Measurements from ENCODE around the gene KHNYN.
"Not testable (repeated sequence)": the region's sequence is repeated elsewhere in the genome, so short reads cannot be mapped to it uniquely, and the experiment has no call there.

KHNYN gene

DNA sequence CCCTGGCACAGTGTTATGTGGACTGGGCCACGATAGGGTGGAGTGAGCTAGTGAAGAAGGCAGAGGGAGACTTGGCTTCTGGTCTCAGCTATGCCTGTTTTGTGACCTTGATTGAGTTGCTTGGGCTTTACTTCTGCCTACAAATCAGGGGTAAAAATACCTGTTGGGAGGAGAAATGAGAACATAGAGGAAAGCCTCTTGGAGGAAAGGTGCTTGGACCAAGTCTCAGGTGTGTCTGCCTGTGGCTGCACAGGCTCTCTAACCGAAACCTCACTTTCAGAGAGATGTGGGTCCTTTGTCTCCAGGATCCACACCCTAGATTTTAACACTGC lies 7.9 kb downstream of the KHNYN start:
- DNase-seq (ENCODE audit: low read depth) = no peak

DNA sequence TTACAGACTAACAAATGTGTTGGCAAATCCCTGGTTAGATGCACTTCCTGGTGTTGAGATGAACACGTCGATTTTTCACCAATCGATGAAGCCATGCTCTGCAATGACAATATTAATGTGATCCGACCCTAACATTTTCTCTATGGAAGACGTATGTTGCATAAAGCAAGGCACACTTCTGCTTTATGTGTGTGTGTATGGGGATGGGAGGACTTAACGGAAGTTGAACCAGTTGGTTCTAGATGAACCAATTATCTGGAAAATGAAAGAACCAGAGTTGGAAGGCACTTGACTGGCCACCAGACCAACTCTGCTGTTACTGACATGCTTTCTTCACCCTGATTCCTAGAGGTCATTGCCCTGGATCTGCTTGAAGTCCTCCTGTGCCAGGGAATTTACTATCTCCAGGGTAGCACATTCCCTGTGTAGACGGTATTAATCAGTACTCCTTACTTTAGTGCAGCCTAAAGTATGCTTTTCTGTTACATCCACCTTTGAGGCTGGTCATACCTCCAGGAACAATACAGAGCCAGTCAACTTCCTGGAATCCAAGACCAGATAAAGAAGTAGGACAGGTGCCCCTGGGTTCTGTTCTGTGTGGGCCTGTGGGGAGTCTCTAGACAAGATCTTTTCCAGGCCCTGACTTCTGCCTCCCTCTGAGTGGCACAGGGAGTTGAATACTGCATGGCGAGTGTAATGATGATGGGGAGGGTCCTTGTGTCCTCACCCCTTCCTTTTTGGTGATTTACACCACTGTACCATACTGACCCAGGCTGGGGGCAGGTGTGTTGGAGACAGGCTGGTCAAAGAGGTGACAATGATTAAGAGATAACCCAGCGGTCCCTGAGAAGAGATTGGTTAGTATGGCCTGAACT lies 8.7 kb downstream of the KHNYN start:
- no peak for DNase-seq (ENCODE audit: low read depth)

DNA sequence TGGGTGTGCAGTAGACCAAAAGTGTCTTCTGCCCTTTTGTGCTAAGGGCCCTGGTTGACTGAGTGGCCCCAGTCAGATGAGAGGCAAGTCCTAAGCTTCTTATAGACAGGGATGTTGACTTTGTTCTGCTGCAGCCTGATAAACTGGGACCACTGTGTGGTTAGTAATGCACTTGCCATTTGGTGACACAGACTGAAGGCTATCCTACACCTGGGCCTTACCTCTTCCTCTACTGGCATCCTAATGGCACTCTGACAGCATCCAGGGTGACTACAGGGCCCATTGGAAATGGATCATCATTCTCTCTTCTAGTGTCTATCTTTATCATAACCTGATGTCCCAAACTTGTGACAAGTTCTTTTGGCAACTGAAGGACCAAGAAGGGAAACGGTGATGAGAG lies 9.5 kb downstream of the KHNYN start:
- DNase-seq (ENCODE audit: low read depth) = no peak

DNA sequence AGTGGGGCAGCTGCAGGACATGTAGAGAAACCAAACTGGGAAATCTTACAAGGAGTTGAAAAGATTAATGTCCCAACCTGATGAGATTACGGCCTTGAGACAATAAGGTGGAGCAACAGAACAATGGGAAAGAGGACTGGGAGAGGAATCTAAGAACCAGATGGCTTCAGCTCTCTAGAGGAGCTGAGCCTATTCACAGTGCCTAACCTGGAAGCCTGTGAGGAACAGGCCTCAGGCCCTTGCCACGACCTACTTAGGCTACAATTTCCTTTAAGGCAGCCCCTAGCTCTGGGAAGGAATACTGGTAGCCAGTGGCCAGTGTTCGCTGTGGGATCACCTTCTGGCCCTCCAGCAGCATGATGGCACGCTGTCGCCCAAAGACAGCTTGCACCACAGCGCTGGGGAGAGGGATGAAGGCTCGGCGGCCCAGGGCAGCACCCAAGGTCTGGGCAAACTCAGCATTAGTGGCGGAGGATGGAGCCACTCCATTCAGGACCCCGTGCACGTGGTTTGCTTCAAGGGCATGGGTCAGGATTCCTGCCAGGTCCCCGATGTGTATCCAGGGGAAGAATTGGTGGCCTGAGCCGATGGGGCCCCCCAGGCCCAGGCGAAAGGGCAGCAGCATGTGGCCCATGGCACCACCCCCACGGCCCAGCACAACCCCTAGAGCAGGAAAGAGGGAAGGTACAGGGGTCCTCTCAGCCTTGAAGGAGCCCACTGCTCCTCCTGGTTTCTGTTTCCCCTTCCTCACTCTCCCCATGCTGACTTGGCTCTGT lies 10.3 kb downstream of the KHNYN start:
- DNase-seq (ENCODE audit: low read depth) = no peak

DNA sequence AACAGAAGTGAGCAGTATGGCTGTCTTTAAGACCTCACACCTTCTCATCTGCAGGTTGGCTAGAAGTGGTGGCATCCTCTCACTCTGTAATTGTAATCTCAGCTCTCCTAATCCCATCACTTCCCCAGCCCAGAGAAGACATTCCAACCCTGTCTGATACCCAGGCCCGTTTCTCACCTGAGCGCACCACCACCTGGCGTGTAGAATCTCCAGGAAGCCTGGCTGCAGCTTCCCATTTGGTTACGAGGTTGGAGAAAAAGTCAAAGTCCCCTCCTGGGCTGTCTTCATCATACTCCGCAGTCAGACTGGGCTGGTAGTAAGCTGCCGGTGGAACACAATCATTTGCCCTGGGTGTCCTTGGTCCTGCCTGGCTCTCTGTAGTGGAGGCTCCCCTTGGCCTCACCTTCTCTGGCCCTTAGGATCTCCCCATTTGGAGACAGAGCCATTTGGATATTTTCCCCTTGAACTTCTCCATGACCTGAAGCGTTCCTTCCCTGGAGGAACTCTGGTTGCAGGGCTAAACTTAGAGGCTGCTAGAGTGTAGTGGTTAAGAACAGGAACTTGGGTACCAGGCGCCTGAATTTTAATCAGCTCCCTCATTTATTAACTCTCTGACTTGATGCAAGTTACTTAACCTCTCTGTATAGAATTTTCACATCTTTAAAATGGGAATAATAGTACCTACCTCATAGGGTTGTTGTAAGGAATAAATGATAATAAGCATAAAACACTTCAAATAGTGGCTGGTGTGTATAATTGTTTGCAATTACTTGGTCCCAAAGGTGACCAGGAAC lies 11.0 kb downstream of the KHNYN start:
- DNase-seq (ENCODE audit: low read depth) = no peak

DNA sequence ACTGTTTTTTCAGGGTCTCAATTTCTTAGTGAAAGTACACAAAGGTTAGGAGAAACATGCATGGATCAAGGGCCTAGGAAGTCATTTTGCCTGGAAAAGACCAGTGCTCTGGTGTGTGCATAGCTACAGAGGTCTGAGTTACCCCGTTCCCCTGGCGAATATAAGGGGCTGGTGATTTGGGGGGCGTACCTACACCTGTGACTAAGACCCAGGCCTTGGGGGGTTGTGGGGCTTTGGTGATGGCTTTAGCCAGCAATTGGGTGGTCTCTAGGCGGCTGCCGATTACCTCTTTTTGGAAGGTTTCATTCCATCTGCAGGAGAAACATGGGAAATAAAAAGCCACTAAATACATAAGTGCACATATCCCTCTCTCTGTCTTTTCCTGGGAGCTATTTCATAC lies 11.7 kb downstream of the KHNYN start:
- no peak for DNase-seq (ENCODE audit: low read depth)

DNA sequence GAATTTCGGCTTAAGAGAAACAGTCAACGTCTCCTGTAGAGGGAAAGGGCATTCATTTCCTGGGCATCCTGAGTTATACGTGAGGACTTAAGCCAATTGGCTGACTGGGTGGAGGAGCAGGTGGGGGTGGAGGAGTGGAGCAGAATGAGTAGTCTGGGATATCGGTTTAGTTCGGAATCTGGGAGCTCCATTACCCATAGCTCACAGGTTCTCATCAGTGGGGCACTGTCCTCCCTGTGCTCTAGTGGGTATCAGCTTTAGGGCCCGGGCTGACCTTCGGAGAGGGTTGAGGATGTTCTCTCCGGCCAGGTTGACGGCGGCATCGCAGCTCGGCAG lies 12.1 kb downstream of the KHNYN start:
- DNase-seq (ENCODE audit: low read depth) = no peak

DNA sequence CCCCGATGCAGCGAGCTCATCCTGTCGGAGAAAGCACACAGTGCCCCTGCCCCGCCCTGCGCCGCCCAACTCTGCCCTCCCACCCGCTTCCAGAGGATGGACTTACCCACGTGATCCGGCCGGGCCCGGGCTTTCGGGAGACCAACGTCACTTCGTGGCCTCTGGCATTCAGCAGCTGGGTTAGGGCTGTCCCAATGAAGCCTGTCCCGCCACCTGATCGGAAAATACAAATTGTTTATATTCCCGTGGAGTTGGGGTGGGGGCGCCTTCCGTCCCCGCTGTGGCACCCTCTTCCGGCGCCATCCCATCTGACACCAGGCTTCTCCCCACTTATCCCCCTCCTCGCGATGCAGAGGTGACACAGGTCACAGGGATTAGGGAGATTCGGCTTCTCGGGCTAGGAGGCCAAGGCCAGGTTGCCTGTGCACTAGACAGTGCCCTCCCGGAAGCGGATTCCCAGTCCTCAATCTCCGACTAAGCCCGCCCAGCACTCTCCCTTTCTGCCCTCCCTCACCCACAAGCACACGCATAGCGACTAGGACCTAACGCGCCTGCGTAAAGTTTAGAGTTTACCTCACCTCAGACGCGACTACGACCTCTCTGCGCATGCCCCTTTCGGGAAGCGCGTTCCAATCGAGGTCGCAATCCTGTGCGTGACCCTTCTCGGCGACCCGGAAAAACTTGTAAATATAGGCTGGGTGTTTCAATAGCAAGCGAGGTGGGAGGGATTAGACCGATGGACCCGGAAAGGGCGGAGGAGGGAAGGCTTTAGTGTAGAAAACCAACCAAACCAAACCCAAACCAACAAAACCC lies 12.7 kb downstream of the KHNYN start, which contains the start of gene SDR39U1:
Gene SDR39U1 (minus strand): TSS at position 537 of the 813 bp plus-strand sequence. CDS start 7 bp downstream, at position 530.
- DNase-seq (ENCODE audit: low read depth) = peak; percentile 94

DNA sequence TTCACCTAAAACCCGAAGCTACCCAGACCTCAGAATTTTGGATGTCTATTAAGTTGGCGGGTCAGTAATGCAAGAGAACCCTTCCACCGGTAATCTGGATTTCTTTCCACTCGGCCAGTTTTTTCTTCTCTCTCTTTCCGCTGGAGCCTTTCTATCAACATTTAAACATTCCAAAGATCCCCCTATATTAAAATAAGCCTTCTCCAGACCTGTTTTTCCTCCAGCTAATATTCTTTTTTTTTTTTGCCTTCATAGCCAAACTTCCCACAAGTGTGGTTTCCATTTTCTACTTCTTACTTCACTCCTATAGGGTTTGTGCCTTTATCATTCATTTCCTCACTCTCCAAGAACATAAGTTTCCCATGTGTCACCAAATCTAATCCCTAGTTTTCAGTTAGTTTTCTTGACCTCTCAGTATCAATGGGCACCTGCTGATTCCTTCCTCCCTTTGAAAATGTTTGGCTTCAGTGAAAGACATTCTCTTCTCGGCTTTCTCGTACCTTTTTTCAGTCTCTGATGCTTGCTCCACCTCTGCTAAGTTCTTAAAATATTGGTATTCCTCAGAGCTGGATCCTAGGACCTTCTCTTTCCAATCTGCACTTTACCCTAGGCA lies 13.4 kb downstream of the KHNYN start:
- DNase-seq (ENCODE audit: low read depth) = no peak

DNA sequence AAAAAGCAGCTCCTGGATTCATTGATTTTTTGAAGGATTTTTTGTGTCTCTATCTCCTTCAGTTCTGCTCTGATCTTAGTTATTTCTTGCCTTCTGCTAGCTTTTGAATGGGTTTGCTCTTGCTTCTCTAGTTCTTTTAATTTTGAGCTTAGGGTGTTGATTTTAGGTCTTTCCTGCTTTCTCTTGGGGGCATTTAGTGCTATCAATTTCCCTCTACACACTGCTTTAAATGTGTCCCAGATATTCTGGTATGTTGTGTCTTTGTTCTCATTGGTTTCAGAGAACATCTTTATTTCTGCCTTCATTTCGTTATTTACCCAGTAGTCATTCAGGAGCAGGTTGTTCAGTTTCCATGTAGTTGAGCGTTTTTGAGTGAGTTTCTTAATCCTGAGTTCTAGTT lies 21.1 kb downstream of the KHNYN start:
- DNase-seq (ENCODE audit: low read depth) = not testable (repeated sequence)

DNA sequence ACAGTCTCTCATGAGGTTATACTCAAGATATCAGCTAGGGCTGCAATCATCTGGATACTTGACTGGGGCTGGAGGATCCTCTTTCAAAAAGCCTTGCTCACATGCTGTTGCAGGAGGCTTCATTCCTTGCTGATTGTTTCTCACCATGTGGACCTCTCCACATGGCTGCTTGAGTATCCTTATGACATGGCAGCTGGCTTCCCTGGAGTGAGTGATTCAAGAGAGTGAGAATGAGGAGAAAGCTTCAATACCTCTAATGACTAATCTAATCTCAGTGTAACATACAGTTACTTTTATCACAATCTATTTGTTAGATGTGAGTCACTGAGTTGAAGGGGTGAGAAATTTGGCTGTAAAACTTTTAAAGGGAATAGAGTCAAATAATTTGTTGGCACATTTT lies 27.2 kb downstream of the KHNYN start:
- DNase-seq (ENCODE audit: low read depth) = no peak

DNA sequence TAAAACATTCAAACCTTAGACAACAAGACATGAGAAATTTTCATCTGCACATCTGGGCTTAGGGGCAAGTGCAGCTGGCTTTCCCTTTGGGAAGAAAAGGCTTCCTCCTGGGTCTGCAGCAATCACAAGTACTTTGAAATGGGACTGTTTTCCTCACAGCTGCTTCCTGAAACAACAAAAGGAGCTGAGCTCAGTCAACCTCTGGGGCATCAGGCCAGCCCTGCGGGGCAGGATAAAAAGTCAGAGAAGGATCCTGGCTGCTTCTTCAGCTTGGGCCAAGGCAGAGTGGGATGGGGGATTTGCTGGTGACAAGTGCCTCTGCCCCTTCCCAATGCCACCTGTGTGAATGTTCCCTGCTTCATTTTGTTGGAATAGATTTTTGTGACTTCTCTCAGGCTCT lies 29.0 kb downstream of the KHNYN start:
- no peak for DNase-seq (ENCODE audit: low read depth)

DNA sequence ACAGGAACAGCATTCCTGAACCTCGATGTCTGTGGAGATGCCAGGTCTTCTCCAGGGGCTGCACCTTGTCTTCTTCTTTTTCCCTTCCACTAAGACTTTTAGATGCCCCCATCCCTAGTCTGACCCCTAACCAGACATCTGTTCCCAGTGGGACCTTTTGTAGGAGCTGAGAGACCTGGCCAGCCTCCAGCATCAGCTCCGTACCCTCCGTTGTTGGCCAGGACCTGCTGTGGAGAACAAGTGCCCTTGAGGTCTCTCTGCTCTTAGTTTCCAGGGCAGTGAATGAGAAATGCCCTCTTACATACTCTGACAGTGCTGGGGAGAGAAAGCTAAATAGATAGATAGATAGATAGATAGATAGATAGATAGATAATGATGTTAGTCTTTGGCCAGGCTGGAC lies 29.6 kb downstream of the KHNYN start:
- no peak for DNase-seq (ENCODE audit: low read depth)

DNA sequence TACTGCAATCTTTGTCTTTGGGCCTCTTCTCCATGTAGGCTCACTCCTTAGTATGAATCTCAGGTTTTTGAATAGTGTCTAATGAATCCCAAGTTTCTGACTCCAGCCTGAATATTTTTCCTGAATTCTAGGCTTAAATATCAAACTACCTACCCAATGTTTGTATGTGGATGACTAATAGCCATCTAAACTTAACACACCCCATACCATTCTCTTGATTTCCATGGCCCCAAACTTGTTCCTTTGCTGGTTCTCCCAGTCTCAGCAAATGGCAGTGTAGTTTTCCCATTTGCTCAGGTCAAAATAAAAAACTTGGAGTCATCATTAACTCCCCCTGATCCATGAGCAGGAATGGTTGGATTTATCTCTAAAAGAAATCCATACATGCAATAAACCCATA lies 31.6 kb downstream of the KHNYN start:
- no peak for DNase-seq (ENCODE audit: low read depth)

DNA sequence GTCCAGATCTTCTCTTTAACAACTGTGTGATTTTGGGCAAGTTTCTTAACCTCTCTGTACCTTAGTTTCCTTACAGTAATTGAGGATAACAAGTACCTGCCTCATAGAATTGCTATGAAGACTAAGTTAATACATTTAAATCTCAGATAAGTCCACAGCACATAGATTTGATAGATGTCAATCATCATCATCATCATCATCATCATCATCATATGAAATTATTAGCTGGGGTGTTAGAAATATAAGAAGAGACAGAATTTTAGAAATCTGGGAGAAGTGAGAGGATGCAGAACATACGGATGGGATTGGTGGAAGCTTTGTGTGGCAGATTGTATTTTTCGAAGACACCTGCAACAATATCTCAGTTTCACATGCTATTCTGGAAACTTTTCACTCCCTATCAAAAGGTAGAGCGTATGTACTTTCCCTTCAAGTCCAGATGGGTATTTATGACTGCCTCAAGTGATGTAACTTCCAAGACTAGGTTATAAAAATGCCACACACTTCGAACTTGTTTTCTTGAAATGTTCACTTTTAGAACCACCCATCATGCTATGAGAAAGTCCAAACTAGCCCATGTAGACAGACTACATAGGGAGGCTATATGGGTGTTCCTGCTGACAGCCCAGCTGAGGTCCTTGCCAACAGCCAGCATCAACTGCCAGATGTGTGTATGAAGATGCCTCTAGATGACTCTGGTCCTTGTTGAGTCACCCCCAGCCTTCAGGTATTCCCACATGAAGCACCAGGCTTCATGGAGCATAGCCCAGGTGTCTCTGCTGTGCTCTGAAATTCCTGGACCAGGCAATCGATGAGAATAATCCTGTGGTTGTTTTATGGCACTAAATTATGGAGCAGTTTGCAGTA lies 33.5 kb downstream of the KHNYN start:
- no peak for DNase-seq (ENCODE audit: low read depth)

DNA sequence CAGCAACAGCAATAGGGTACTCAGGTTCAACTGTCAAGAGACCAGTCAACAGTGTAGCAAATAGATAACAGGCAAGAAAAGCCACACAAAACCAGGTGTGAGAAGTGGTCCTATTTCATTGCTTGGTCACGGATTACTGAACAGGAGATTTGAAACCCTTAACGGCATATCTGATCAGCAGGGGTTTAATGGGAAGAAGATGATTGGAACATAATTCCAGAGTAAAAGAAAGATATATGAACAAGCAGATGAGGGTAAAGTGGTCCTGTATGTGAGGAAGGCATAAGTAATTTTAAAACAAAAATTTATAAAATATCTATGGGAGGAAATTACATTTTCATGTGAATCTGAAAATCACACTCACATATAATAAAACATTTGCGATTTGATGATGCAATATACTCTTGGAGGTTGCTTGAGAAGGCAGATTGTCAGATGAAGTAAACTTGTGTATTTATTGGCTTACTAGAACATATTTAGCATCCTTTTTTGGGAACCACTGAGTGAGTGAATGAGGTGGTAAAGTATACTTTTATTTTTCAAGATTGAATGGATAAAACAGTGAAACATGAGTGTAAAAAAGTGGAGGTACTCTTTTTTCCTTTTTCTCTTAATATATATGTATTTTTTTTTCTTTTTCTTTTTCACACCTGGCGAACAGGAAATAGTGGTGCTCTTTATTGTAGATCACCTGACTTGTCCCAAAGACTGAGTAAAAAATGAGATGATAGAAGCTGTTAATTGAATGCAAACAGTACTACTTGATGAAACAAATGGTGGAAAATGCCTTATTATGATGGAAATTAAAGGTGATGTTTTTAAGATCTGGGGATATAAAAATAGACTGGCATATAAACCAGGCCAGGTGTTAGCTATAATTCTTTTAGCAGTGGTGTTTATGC lies 34.4 kb downstream of the KHNYN start:
- no peak for DNase-seq (ENCODE audit: low read depth)

DNA sequence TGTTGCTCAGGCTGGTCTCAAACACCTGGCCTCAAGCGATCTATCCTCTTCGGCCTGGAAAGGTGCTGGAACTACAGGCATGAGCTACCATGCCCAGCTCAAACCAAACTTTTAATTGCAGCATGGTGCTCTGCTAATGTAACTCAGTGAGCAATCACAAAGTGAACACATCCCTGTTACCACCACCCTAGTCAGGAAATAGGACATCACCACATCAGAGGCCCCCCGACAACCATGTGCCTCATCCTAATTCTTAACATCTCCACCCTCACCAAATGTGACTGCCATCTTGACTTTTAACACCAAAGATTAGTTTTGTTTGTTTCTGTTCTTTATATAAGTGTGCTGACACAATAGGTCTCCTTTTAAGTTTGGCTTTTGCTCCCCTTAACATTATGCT lies 35.6 kb downstream of the KHNYN start:
- no peak for DNase-seq (ENCODE audit: low read depth)

DNA sequence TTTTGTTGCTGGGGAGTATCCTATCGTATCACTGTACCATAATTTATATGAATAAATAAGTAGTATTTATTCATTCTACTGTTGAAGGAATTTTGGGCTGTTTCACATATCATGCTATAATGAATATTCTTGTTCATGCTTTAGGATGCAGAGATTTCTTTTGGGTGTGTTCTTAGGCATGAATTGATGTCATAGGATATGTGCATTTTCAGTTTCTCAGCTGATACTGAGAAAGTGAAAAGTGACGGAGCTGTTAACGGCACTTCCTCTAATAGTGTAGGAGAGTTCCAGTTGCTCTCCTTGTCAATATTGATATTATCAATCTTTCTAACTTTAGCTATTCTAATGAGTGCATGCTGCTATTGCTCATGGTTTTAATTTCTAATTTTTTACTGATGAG lies 36.1 kb downstream of the KHNYN start:
- DNase-seq (ENCODE audit: low read depth) = no peak

DNA sequence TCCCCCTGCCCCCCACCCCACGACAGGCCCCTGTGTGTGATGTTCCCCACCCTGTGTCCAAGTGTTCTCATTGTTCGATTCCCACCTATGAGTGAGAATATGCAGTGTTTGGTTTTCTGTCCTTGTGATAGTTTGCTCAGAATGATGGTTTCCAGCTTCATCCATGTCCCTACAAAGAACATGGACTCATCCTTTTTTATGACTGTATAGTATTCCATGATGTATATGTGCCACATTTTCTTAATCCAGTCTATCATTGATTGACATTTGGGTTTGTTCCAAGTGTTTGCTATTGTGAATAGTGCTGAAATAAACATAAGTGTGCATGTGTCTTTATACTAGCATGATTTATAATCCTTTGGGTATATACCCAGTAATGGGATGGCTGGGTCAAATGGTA lies 40.7 kb downstream of the KHNYN start:
- DNase-seq (ENCODE audit: low read depth) = not testable (repeated sequence)
